Right ventricle myocardium superior (tissue), 1 donor: ENCODE results near the gene AGFG2. TPM values are rescaled to one million over a fixed set of nuclear protein-coding genes. Genes with fewer than 3 reads are reported as not detected.

Source experiments
- ATAC-seq: fragments of 200-7000 bp; cut with Tn5 transposase; one replicate; pipeline ENCODE4 v1.9.1; 2020; ENCODE audit warnings: mild to moderate bottlenecking; ENCODE audit not compliant: poor library complexity
- DNase-seq: peaks from one replicate; pipeline ENCODE4 v3.0.0-alpha.2; 2020
- intact Hi-C: fragments of 100-400 bp; cut with DNase I; formaldehyde crosslinking; loops from one replicate; pipeline ENCODE4 v1.11.2; 2022
- total RNA-seq: library from RNA; stranded (reverse); fragmentation: NEBNext Ultra II Directional; extraction: Animal tissue kit (Norgen Biotek cat#: 25700); gene quantifications from one replicate; pipeline ENCODE4 v1.2.1, GENCODE V29; 2021
- donor health status: DM: no; HTN: yes; CAD: no; lungs with severe emphysema.

Gene AGFG2
- total RNA-seq, 1 donor from 2014 or later, result 19.8 TPM

DNA sequence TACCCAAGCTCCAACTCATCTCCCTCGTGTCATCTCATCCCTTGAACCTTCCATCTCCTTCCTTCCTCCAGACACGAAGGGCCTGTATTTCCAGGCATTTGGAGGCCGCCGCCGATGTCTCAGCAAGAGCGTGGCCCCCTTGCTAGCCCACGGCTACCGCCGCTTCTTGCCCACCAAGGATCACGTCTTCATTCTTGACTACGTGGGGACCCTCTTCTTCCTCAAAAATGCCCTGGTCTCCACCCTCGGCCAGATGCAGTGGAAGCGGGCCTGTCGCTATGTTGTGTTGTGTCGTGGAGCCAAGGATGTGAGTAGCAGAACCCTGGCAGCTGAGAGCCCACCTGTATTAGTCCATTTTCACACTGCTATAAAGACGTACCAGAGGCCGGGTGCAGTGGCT lies 52.6 kb downstream of the AGFG2 start:
- ATAC-seq (no peak), DNase-seq (no peak)
- intact Hi-C loops, result no loop called here

DNA sequence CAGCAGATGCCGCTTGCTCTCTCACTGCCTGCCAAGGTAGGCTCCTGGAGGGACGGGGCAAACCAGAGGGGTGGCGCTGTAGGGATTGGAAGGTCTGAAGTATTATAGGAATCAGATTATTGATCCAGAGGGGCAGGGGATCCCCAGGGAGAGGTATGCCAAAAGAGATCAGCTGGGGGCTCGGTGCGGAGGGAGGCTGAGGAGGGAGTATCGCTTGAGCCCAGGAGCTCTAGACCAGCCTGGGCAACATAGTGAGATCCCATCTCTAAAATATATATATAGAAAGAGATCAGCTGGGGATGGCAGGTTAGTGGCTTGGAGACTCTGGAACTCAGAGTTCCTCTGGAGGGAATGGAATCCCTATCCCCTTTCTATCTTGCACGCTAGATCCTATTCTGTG lies 56.2 kb downstream of the AGFG2 start:
- DNase-seq (no peak), ATAC-seq (no peak)
- intact Hi-C loops, result no loop called here

DNA sequence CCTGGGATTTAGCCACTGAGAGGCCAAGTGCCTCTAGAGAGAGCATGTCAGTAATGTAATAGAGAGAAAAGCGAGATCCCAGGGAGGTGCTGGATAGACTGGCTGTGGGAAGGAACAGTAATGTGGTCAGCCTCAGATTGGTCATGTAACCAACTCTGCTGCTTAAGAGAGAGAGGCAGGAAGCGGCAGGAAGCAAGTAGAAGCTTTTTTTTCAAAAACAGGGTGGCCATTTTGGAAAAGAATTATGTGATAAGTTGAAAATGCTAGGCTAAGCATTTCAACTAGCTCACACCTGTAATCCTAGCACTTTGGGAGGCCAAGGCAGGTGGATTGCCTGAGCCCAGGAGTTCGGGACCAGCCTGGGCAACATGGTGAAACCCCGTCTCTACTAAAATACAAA lies 59.4 kb downstream of the AGFG2 start:
- intact Hi-C loops, result no loop called here
- ATAC-seq, result no peak
- DNase-seq, result no peak

DNA sequence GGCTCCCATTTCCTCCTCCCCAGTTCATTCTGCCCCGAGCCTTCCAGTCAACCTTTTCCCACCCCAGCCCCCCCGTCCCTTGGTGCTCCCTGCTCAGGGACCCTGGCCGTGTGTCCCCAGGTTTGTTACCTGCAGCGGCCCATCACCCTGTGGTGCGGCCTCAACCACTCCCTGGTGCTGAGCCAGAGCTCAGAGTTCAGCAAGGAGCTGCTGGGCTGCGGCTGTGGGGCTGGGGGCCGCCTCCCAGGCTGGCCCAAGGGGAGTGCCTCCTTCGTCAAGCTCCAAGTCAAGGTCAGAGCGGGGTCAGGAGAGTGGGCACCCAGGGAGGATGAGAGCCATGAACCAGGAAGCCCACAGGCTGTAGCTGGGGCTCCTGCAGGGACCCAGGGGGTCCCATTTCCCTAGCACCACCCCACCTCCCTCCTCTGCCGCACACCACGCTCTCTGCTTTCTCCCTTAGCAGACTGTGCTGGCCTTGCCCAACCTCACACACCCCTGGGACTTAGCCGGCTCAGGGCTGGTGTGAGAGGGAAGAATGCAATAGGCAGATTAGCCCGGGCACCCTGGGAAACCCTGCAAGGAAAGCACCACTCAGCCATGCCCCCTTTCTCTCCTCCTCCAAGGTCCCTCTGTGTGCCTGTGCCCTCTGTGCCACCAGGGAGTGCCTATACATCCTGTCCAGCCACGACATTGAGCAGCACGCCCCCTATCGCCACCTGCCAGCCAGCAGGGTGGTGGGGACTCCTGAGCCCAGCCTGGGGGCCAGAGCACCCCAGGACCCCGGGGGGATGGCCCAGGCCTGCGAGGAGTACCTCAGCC lies 61.1 kb downstream of the AGFG2 start:
- intact Hi-C loops, result loop anchor here (5.0 kb wide), 1 partner anchor 92 kb away; the partner anchor contains the start of gene GIGYF1
- DNase-seq (no peak), ATAC-seq (no peak)

DNA sequence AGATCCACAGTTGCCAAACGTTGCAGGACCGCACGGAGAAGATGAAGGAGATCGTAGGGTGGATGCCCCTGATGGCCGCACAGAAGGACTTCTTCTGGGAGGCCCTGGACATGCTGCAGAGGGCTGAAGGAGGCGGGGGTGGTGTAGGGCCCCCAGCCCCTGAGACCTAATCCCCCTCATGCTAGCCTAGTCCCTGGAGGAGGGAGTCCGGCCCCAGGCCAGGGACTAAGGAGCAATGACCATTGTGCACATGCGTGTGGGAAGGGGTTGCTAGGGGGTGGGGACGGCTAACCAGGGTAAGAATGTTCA lies 61.7 kb downstream of the AGFG2 start:
- ATAC-seq, result no peak
- no peak for DNase-seq
- intact Hi-C loops, result loop anchor here (5.0 kb wide), 1 partner anchor 92 kb away; the partner anchor contains the start of gene GIGYF1

DNA sequence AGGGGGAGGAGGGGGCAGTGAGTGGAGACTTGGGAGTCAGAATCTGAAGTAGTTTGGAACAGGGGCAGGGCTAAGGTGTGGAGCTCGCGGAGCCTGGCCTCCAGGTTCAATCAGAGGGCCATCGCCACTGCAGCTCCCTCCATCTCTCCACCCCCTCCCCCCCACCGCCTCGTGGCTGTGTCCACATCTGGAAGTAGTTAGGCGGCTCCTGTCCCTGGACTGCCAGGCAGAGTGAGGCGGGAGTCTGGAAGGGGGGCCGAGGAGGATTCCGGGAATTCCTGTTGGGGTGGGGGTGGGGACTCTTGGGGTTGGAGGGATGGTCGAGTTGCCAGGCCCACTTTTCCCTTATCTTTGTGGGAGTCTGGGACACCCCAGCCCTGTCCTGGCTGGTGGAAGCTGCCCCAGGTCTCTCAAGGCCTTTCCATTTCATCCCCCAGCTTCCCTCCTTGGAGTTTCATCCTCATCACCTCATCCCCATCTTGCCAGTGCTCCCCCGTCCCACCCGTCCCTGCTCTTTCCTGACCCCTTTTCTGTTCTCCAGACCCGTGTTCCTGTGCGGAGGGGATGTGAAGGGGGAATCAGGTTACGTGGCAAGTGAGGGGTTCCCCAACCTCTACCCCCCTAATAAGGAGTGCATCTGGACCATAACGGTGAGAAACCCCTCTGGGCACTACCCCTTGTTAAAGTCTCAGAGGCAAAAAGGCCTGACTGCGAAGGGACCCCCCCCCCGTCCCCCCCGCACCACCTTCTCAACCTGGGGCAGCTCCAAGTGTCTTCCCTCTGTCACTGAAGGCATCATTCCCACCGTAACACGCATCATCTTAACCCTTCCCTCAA lies 64.1 kb downstream of the AGFG2 start:
- intact Hi-C loops, result loop anchor here (5.0 kb wide), 1 partner anchor 89 kb away; the partner anchor contains the start of gene GIGYF1
- ATAC-seq (peak; percentile 52), DNase-seq (peak; percentile 87)

DNA sequence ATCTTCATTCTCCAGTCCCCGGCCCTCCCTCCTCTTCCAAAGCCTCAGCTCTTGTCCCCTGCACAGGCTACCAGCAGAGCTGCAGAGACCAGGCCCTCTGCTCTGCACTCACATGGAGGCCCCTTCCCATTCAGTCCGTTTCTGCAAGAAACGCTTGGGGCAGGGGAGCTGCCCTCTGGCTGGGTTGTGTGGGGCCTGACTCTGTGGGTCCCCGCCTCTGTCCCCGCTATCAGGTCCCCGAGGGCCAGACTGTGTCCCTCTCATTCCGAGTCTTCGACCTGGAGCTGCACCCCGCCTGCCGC lies 64.7 kb downstream of the AGFG2 start:
- ATAC-seq (no peak), DNase-seq (no peak)
- intact Hi-C loops, result loop anchor here (5.0 kb wide), 1 partner anchor 89 kb away; the partner anchor contains the start of gene GIGYF1

DNA sequence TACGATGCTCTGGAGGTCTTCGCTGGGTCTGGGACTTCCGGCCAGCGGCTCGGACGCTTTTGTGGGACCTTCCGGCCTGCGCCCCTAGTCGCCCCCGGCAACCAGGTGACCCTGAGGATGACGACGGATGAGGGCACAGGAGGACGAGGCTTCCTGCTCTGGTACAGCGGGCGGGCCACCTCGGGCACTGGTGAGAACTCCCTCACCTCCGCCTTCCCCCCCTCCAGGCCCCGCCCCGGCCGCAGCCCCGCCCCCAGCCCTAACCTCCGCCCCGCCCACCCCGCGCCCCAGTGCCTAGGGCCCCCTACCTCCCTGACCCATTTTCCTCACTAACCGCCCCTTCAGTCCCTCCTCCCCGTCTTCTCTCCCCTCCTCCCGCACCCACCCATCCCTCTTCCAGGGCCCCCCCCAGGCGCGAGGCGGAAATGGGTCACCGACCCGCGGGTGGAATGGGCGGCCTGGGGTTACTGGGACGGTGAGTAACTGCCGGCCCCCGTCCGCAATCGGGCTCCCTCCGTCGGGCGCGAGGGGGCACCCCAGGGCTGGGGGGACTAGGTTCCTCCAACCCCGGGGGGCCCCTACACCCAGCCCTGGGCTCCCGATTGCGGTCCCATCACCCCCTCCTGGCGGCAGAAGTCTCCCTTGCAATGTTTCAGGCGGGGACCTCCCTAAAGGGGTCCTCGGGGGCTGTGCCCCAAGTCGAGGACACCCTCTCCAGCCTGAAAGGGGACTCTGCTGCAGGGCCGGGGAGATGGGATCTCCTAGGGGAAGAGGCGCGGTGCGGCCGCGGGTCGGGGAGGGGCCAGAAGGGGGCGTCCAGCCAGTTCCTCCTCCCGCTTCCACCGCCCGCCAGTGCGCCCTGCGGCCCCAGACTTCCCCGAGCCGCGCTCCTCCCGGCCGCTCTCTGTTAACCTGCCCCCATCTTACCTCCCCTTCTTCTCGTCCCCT lies 65.3 kb downstream of the AGFG2 start:
- DNase-seq (peak; percentile 90), ATAC-seq (peak; percentile 85)
- intact Hi-C loops, result loop anchor here (5.0 kb wide), 1 partner anchor 88 kb away; the partner anchor contains the start of gene GIGYF1

DNA sequence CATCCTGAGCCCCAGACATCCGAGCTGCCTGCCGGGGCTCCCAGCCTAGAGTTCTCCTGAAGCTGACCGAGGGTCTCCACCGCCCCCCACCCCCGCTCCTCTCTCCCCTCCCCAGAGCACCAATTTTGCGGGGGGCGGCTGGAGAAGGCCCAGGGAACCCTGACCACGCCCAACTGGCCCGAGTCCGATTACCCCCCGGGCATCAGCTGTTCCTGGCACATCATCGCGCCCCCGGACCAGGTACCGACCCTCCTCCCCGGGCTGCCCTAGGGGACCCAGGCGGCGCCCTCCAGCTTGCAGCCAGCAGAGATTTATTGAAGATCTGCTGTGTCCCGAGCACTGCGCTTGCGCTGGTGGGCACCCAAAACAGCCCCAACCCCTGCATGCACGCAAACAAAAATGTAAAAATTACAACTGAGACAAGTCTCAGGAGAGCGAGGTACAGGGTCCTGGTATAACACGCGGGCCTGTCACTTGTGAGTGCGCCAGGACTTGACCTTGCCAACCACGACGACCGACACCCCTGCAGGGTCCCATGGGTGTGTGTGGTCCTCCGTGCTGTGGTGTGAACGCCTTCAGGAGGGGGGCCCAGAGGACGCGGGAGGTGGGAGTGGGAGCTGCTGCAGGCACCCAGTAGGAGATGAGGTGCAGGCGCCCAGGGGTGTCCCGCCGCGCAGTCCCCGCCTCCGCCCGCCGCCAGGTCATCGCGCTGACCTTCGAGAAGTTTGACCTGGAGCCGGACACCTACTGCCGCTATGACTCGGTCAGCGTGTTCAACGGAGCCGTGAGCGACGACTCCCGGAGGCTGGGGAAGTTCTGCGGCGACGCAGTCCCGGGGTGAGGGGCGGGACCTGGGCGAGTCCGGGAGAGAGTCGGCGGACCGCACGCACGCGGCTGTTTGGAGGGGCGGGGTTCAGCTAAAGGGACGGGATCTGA lies 66.2 kb downstream of the AGFG2 start:
- peak; percentile 71 for DNase-seq
- intact Hi-C loops, result loop anchor here (5.0 kb wide), 1 partner anchor 87 kb away; the partner anchor contains the start of gene GIGYF1
- peak; percentile 36 for ATAC-seq

DNA sequence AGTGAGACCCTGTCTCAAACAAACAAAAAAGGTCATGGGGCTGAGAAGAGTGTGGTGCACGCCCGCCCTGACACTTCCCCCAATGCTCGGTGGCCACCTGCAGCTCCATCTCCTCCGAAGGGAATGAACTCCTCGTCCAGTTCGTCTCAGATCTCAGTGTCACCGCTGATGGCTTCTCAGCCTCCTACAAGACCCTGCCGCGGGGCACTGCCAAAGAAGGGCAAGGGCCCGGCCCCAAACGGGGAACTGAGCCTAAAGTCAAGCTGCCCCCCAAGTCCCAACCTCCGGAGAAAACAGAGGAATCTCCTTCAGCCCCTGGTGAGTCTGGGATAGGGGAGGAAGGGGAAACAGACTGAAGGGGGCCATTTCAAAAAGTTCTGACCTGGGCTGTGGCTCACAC lies 67.3 kb downstream of the AGFG2 start:
- intact Hi-C loops, result no loop called here
- ATAC-seq, result no peak
- DNase-seq, result no peak

DNA sequence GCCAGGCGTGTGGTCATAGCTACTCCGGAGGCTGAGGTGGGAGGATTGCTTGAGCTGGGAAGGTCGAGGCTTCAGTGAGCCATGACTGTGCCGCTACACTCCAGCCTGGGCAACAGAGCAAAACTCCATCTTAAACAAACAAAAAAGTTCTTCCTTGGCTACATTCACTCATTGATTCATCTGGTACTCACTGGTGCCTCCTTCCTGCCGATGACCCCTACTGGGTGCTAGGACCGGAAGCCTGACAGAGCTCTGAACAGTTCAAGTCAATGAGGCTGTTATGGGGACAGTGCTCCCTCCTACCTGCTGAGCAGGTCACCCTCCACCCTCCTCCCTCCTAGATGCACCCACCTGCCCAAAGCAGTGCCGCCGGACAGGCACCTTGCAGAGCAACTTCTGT lies 68.1 kb downstream of the AGFG2 start:
- DNase-seq (no peak), ATAC-seq (no peak)
- intact Hi-C loops, result no loop called here

DNA sequence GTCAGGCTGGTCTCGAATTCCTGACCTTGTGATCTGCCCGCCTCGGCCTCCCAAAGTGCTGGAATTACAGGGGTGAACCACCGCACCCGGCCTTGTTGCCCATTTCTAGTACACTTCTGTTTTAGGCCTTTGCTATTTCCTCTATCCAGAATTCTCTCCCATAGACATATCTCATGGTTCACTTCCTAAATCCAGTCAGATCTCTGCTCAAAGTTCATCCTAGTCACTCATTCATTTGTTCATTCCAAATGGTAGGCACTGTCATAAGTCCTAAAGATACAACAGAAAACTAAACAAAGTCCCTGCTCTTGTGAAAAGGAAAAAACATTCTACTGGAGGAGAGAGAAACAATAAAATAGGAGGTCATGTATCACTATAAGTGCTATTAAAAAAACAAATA lies 71.0 kb downstream of the AGFG2 start:
- ATAC-seq (no peak), DNase-seq (no peak)
- intact Hi-C loops, result no loop called here

DNA sequence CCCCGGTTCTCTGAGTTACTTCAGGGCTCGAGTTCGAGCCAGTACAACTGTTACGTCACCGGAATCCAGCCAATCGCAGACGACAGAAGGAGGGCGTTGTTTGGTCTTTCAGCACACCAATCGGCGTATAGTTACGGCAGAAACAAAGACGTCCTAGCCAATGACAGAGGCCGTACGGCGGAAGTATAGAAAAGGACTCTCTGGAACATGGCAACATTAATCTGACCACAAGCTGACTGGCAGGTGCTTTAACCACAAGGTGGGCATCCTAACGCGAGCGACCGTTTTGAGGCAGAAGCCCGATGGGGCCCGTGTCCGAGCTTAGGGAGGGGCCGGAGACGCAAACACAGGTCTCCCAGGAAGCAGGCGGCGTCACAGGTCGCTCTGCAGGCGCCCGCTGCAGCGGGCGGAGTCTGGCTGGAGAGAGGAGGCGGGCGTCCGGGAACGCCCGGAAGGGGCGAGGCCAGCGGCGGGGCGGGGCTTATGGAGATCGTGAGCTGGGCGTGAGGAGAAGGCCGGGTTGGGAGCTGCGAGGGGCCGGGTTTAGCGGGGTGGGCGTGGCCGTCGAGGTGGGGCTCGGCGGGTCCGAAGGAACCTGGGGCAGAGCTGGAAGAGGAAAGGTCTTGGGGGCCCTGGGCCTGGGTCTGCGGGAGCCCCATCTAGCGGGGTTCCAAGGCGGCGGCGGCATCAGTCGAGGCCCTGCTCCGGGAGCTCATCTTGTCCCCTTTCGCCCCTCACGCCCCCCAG lies 73.2 kb downstream of the AGFG2 start, which contains the start of gene MOSPD3:
Gene MOSPD3, plus strand, starts transcription at position 558 of the 747 bp plus-strand sequence. CDS start 252 bp downstream, outside the sequence.
- ATAC-seq (peak; percentile 98), DNase-seq (peak; percentile 98)
- intact Hi-C loops, result no loop called here

DNA sequence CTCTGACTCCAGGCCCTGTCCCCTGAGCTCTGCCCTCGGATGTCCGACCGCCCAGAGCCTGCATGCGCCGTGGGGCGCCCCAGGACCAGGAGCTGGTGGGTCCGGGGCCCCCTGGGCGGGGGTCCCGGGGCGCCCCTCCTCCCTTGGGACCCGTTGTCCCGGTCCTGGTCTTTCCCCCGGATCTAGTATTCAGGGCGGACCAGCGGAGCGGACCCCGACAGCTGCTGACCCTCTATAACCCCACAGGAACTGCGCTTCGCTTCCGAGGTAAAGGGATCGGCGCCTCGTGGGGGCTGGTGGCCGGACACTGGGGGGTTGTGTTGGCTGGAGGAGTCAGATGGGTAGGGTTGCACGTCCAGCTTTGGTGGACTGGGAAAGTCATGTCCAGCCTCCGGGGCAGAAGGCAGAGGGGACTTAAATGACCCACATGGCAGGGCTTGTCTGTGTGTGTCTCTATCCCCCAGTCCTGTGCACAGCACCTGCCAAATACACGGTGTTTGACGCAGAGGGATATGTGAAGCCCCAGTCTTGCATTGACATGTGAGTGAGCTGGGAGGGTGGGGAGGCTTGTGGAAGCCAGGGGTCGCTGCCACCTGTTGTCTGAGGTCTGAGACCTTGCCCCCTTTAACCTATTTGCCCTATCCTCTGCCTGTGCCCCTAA lies 73.9 kb downstream of the AGFG2 start:
- DNase-seq (no peak), ATAC-seq (peak; percentile 2)
- intact Hi-C loops, result no loop called here

DNA sequence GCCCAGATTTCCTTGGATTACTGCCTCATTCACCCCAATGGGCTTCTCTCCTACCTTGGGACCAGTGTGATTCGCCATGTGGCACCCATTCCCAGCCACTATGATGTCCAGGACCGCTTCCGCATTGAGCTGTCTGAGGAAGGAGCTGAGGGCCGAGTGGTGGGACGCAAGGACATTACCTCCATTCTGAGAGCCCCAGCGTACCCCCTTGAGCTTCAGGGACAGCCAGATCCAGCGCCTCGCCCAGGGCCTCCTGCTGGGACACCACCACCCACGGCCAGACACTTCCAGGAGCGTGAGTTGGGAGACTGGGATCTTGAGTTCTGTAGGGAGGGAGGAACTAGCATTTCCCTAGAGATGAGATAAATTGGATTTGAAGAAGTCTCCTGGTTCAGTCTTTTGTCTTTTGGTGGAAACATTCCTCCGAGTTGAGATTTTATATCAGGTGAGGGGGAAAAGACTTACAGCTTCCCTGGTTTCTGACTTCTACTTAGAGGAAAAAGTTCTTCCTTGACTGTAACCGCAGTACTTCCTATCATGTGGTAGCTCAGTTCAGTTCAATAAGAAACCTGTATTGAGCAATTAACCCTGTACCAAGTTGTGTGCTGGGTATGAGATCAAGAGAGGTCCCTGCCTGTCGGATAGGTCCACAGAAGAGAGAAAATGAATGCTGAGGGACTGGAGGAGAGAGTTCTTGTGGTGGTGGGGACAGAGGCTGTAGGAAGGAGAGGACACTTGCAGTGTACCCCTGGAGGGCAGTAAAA lies 74.6 kb downstream of the AGFG2 start:
- no peak for ATAC-seq
- DNase-seq, result no peak
- intact Hi-C loops, result no loop called here
